Measurements from ENCODE around the gene HOXC9.

The HOXC9 gene

GRCh38 chr12:54051026-54051842 is 51.3 kb downstream of the HOXC9 start:
- no peak overlapping the region for H2AFZ ChIP-seq
- H3K27me3 ChIP-seq (ENCODE audit: control insufficient read depth, insufficient read depth, low read length): peaks cover 14% of the 10 kb centered on the region
- no peak overlapping the region for H3K9ac ChIP-seq
- H3K79me2 ChIP-seq: no peaks in the 10 kb centered on the region
- H3K4me2 ChIP-seq (ENCODE audit: low read length): no peak overlapping the region
- no peaks in the 10 kb centered on the region for H3K36me3 ChIP-seq (ENCODE audit: control insufficient read depth, insufficient read depth, low read length)
- H3K4me3 ChIP-seq (ENCODE audit: low read depth, low read length): no peak overlapping the region
- H3K9me3 ChIP-seq (ENCODE audit: control insufficient read depth, low read length): no peaks in the 10 kb centered on the region
- no peak for TF ChIP-seq CTCF (IDR thresholded peaks at IDR 0.05)
- no peaks in the 10 kb centered on the region for H3K4me1 ChIP-seq
- no peak overlapping the region for H3K27ac ChIP-seq

- no peak overlapping the region for H2AFZ ChIP-seq
- TF ChIP-seq CTCF (IDR thresholded peaks at IDR 0.05): no peak
- no peak overlapping the region for H3K4me2 ChIP-seq (ENCODE audit: low read length)
- peaks cover 10% of the 10 kb centered on the region for H3K27me3 ChIP-seq (ENCODE audit: control insufficient read depth, insufficient read depth, low read length)
- no peaks in the 10 kb centered on the region for H3K36me3 ChIP-seq (ENCODE audit: control insufficient read depth, insufficient read depth, low read length)
- no peaks in the 10 kb centered on the region for H3K4me1 ChIP-seq
- H3K9me3 ChIP-seq (ENCODE audit: control insufficient read depth, low read length): no peaks in the 10 kb centered on the region
- H3K9ac ChIP-seq: no peak overlapping the region
- no peak overlapping the region for H3K4me3 ChIP-seq (ENCODE audit: low read depth, low read length)
- no peak overlapping the region for H3K27ac ChIP-seq
- H3K79me2 ChIP-seq: no peaks in the 10 kb centered on the region
Observed at GRCh38 chr12:54051874-54052437, 52.0 kb downstream of the HOXC9 start.

- Histone ChIP-seq H3K27ac (no peak overlapping the region), H3K4me3 (ENCODE audit: low read depth, low read length) (no peak overlapping the region), H3K9ac (no peak overlapping the region)
Observed at GRCh38 chr12:54052438-54053002, 52.6 kb downstream of the HOXC9 start.

More at GRCh38 chr12:54052438-54053002, 52.6 kb downstream of the HOXC9 start:
- no peaks in the 10 kb centered on the region for H3K36me3 ChIP-seq (ENCODE audit: control insufficient read depth, insufficient read depth, low read length)
- H3K9me3 ChIP-seq (ENCODE audit: control insufficient read depth, low read length): no peaks in the 10 kb centered on the region
- no peak for TF ChIP-seq CTCF (IDR thresholded peaks at IDR 0.05)
- no peak overlapping the region for H3K4me2 ChIP-seq (ENCODE audit: low read length)
- no peaks in the 10 kb centered on the region for H3K4me1 ChIP-seq
- H2AFZ ChIP-seq: no peak overlapping the region
- H3K79me2 ChIP-seq: no peaks in the 10 kb centered on the region
- H3K27me3 ChIP-seq (ENCODE audit: control insufficient read depth, insufficient read depth, low read length): peaks cover 6% of the 10 kb centered on the region
